Measurements from ENCODE around the gene RTL10. TPM values are rescaled to one million over a fixed set of nuclear protein-coding genes. Genes with fewer than 3 reads are reported as not detected.

The RTL10 gene
- total and polyA plus RNA-seq, 10 of the 15 experiments (the other 5 are each of a cell fraction or from before 2014, with no cell fraction given): 5.3 to 18.1 (median 10.3) TPM

DNA sequence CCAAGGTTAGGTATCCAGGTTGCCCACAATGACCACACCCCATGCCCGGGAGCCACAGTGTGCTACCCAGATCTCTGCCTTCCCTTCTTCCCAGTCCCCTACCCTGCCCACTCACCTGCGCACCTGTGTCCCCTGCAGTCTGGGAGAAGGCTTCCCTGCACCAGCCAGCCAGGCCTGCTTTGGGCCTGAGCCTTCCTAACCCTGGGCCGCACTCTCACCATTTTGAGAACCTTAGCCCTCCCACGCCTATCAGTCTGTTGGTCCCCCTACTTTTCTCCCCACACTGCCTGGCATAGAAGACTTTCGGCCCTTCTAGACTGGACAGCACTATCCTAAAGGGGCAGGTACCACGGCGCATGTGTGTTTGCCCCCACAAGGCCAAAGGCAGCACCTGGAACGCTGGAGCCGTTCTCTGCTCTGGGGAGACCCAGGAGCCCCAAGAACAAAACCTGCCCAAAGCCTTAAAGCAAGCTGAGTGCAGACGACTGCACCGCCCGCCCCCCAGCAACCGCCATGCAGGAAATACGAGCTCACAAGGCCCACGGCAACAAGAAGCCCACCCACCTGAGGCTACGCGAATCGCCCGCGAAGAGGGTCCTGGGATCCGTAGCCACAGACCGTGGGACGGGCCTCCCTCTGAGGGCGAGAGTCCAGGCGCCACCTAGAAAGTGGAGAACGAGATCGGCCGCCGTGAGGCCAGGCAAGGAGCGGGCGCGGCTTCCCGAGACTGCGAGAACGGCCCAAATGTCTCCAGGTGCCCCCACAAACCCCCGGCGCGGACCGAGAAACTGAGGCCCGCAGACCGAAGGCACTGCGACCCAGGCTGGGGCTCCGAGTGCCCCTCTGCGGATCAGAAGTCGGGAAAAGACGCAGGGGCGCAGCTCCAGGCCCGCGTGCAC, 546 bp downstream of the RTL10 start:
- WGBS (ENCODE audit: insufficient coverage, insufficient replicate concordance, low lambda C conversion rate, missing lambda C conversion rate): 1% methylated on average over 49 of the region's 49 CpGs
- Histone ChIP-seq H3K4me3 (peak overlapping the region; percentile 93), H3K4me2 (ENCODE audit: control insufficient read depth, insufficient read depth) (peak overlapping the region; percentile 97), H3K27me3 (replicated peaks in 1 of 2; ENCODE audit: control insufficient read depth in 2 of 2, insufficient read depth in 2 of 2, low read length in 1 of 2) (no peaks in the 10 kb centered on the region), H3K36me3 (ENCODE audit: control insufficient read depth in 2 of 2, insufficient read depth in 2 of 2, low read length in 1 of 2) (peaks cover 11 to 12% of the 10 kb centered on the region in 2 experiments), H3K9me3 (replicated peaks; ENCODE audit: control insufficient read depth, insufficient read depth, low read length) (no peaks in the 10 kb centered on the region), H3K27ac (ENCODE audit: control insufficient read depth, insufficient read depth) (peak overlapping the region; percentile 71), H3K9ac (ENCODE audit: control insufficient read depth, insufficient read depth, low read length) (peak overlapping the region; percentile 86), H2AFZ (ENCODE audit: control insufficient read depth, low read depth, low read length) (peak overlapping the region; percentile 84), H3K79me2 (ENCODE audit: control insufficient read depth, insufficient read depth, low read length) (peaks cover 41% of the 10 kb centered on the region), H3K4me1 (ENCODE audit: control insufficient read depth, insufficient read depth, low read length) (peaks cover 9% of the 10 kb centered on the region), H4K20me1 (ENCODE audit: control insufficient read depth, insufficient read depth) (no peaks in the 10 kb centered on the region)
- CTCF ChIA-PET: interaction anchor here (1.0 kb wide), 1 partner anchor 124 kb away, joined by 5 read pairs; no protein-coding TSS in a partner anchor
- no peak for DNase-seq (ENCODE audit: low read depth, low spot score)
- intact Hi-C loops (cut with micrococcal nuclease; ENCODE audit: unreplicated experiment) (no loop called here), in situ Hi-C loops (cut with MboI) (no loop called here)
- BruUV-seq (replicated peaks): no TSS peak
- RAD21 ChIA-PET (ENCODE audit: unreplicated experiment): no interaction called here
- POLR2A ChIA-PET: interaction anchor here (0.6 to 1.0 kb wide), 2 partner anchors 19 to 377 kb away, joined by 3 to 9 read pairs; no protein-coding TSS in a partner anchor
- SMC1A ChIA-PET (ENCODE audit: uncharacterized antibody, unreplicated experiment): no interaction called here
- no peak for FAIRE-seq
- peak; percentile 6 for ATAC-seq
- TF ChIP-seq PML (IDR thresholded peaks at IDR 0.05; ENCODE audit: low read length): no peak
- no peak for TF ChIP-seq FOXK2 (IDR thresholded peaks at IDR 0.05)
- no peak for TF ChIP-seq NFYB (IDR thresholded peaks at IDR 0.05; ENCODE audit: insufficient read depth, low read depth, low read length)
- peak in 1 of 2 experiments; percentile 61; a peak in 1 of 3 replicates for TF ChIP-seq EGR1 (IDR thresholded peaks at IDR 0.05; ENCODE audit: borderline replicate concordance in 1 of 2, low read depth in 2 of 2, low read length in 2 of 2)
- no peak for TF ChIP-seq E4F1 (IDR thresholded peaks at IDR 0.05; ENCODE audit: borderline replicate concordance, partially characterized antibody)
- no peak for TF ChIP-seq CBX3 (IDR thresholded peaks at IDR 0.05; ENCODE audit: borderline replicate concordance, low read depth)
- TF ChIP-seq CHD4 (IDR thresholded peaks at IDR 0.05): no peak
- 0 out of 2 replicates have a peak, but pooled peaks have one; percentile 15 for TF ChIP-seq NBN (IDR thresholded peaks at IDR 0.05)
- TF ChIP-seq MYC (IDR thresholded peaks at IDR 0.05; ENCODE audit: insufficient read depth, insufficient read length, insufficient replicate concordance, low read length, severe bottlenecking): peak; percentile 11
- TF ChIP-seq YBX1 (IDR thresholded peaks at IDR 0.05): no peak
- TF ChIP-seq MTA3 (IDR thresholded peaks at IDR 0.05; ENCODE audit: borderline replicate concordance, low read length): no peak
- no peak for TF ChIP-seq SKIL (IDR thresholded peaks at IDR 0.05; ENCODE audit: low read depth, poor library complexity, severe bottlenecking)
- no peak for TF ChIP-seq NFYA (IDR thresholded peaks at IDR 0.05; ENCODE audit: borderline replicate concordance, low read depth, low read length)
- TF ChIP-seq BRCA1 (IDR thresholded peaks at IDR 0.05; ENCODE audit: low read depth, low read length): no peak
- TF ChIP-seq, protein P1, sequence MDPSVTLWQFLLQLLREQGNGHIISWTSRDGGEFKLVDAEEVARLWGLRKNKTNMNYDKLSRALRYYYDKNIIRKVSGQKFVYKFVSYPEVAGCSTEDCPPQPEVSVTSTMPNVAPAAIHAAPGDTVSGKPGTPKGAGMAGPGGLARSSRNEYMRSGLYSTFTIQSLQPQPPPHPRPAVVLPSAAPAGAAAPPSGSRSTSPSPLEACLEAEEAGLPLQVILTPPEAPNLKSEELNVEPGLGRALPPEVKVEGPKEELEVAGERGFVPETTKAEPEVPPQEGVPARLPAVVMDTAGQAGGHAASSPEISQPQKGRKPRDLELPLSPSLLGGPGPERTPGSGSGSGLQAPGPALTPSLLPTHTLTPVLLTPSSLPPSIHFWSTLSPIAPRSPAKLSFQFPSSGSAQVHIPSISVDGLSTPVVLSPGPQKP (IDR thresholded peaks at IDR 0.05; ENCODE audit: low read depth, low read length): 0 out of 2 replicates have a peak, but pooled peaks have one; percentile 39
- TF ChIP-seq, protein P2, sequence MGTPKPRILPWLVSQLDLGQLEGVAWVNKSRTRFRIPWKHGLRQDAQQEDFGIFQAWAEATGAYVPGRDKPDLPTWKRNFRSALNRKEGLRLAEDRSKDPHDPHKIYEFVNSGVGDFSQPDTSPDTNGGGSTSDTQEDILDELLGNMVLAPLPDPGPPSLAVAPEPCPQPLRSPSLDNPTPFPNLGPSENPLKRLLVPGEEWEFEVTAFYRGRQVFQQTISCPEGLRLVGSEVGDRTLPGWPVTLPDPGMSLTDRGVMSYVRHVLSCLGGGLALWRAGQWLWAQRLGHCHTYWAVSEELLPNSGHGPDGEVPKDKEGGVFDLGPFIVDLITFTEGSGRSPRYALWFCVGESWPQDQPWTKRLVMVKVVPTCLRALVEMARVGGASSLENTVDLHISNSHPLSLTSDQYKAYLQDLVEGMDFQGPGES (IDR thresholded peaks at IDR 0.05): no peak
